Fibroblast of mammary gland (primary cell): Measurements from ENCODE around the gene ASF1A.

Source experiments
- DNase-seq: peaks from one replicate; pipeline ENCODE4 v3.0.0-alpha.2; 2010; ENCODE audit warnings: low read depth
- H3K4me3 ChIP-seq: 2 replicates; pipeline ENCODE4 v1.5.1; 2011; ENCODE audit warnings: low read depth, mild to moderate bottlenecking, low read length, moderate library complexity; ENCODE audit not compliant: control insufficient read depth
- TF ChIP-seq, protein P1 (sequence below): conservative IDR thresholded peaks from 2 replicates; pipeline ENCODE4 v1.5.1; 2011; ENCODE audit warnings: low read depth, low read length, inconsistent platforms; ENCODE audit not compliant: control insufficient read depth, insufficient read depth

The ASF1A gene

DNA sequence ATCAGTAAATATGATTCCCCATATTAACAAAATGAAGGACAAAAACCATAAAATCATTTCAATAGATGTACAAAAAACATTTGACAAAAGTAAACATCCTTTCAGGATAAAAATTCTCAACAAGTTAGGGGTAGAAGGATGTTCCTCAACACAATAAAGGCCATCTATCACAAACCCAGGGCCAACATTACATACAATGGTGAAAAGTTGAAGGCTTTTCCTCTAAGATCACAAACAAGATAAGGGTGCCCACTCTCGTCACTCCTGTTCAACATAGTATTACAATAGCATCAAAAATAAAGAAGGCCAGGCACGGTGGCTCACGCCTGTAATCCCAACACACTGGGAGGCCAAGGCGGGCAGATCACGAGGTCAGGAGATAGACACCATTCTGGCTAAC is 22.6 kb upstream of the ASF1A start:
- TF ChIP-seq, protein P1, sequence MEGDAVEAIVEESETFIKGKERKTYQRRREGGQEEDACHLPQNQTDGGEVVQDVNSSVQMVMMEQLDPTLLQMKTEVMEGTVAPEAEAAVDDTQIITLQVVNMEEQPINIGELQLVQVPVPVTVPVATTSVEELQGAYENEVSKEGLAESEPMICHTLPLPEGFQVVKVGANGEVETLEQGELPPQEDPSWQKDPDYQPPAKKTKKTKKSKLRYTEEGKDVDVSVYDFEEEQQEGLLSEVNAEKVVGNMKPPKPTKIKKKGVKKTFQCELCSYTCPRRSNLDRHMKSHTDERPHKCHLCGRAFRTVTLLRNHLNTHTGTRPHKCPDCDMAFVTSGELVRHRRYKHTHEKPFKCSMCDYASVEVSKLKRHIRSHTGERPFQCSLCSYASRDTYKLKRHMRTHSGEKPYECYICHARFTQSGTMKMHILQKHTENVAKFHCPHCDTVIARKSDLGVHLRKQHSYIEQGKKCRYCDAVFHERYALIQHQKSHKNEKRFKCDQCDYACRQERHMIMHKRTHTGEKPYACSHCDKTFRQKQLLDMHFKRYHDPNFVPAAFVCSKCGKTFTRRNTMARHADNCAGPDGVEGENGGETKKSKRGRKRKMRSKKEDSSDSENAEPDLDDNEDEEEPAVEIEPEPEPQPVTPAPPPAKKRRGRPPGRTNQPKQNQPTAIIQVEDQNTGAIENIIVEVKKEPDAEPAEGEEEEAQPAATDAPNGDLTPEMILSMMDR: no peak
- H3K4me3 ChIP-seq: no peak overlapping the region
- DNase-seq: no peak

DNA sequence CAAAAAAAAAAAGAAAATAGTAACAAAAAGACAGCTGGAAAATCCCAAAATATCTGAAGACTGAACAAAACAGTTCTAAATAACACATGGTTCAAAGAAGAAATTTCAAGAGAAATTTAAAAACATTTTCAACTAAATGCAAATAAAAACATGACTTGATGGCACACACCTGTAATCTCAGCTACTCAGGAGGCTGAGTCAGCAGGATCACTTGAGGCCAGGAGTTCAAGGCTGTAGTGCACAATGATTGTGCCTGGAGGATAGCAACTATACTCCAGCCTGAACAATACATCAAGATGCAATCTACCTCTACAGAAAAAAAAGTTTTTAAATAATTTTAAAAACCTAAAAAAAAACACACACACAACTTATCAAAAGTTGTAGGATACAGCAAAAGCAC is 21.6 kb upstream of the ASF1A start:
- no peak overlapping the region for H3K4me3 ChIP-seq
- TF ChIP-seq, protein P1: no peak
- no peak for DNase-seq

DNA sequence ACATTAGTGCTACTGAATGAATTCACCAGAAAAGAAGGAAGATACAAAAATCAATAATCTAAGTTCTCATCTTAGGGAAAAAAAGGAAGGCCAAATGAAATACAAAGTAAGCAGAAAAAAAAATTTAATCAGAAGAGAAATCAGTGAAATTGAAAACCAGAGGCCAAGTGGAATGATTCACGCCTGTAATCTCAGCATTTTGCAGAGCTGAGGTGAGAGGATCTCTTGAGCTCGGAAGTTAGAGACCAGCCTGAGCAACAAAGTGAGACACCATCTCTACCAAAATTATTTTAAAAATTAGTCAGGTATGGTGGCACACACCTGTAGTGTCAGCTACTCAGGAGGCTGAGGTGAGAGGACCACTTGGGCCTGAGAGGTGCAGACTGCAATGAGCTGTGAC is 21.2 kb upstream of the ASF1A start:
- TF ChIP-seq, protein P1: no peak
- no peak overlapping the region for H3K4me3 ChIP-seq
- no peak for DNase-seq

DNA sequence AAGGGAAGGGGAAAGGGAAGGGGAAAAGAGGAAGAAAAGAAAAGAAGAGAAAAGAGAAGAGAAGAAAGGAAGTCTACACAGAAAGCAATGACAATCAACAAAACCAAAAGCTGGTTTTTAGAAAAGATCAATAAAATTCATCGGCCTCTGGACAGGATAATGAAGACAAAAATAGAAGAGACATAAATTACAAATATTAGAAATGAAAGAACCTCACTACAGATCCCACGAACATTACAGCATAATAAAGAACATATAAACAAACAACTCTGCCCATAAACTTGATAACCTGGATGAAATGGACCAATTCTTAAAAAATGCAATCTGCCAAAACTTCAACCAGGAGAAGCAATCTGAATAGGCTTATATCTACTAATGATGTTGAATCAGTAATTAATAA is 20.7 kb upstream of the ASF1A start:
- no peak for DNase-seq
- TF ChIP-seq, protein P1: no peak
- no peak overlapping the region for H3K4me3 ChIP-seq

DNA sequence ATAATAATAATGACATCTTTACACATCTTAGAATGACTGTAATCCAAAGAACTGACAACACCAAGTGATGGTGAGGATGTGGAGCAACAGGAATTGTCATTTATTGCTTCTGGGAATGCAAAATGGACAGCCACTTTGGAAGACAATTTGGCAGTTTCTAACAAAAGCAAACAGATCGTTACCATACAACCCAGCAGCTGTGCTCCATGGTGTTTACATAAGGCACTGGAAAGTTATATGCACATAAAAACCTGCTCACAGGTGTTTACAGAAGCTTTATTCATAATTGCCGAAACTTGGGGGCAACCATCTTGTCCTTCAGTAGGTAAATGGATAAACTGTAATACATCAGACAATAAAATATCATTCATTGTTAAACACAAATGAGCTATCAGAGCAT is 18.3 kb upstream of the ASF1A start:
- H3K4me3 ChIP-seq: no peak overlapping the region
- TF ChIP-seq, protein P1: no peak
- no peak for DNase-seq

DNA sequence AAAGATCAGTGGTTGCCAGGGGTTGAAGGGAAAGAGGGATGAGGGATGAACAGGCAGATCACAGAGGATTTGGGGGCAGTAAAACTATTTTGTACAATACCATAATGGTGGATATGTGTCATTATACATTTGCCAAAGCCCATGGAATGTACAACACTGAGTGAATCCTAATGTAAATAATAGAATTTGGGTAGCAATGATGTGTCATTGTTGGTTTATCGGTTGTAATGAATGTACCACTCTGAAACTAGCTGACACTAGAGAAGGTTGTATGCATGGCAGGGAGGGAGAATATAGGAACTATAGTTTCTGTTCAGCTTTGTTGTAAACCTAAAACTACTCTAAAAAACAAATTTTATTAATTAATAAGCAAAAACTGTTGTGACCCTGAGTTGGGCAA is 17.8 kb upstream of the ASF1A start:
- H3K4me3 ChIP-seq: no peak overlapping the region
- peak; percentile 39 for DNase-seq
- TF ChIP-seq, protein P1: no peak

DNA sequence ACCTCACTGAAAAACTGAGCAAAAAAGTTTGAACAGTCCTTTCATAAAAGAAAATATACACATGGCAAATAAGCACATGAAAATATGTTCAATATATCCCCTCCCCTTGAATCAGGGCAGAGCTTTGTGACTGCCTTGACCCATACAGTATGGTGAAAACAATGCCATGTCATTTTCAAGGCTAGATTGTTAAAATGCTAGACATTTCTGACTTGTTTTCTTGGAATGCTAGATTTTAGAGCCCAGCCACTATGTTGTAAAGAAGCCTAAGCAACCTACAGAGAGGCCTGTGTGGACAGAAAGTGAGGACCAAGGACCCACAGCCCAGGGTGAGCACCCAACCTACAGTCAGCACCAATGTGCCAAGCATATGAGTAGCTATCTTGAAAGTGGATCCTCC is 17.1 kb upstream of the ASF1A start:
- TF ChIP-seq, protein P1: no peak
- no peak overlapping the region for H3K4me3 ChIP-seq
- DNase-seq: peak; percentile 25
